Measurements from ENCODE around the gene ZNF837.
"Not testable (repeated sequence)": the region's sequence is repeated elsewhere in the genome, so short reads cannot be mapped to it uniquely, and the experiment has no call there.

The ZNF837 gene

GRCh38 chr19:58350871-58351557 is 29.8 kb downstream of the ZNF837 start:
- peaks cover 3% of the 10 kb centered on the region for H3K36me3 ChIP-seq (ENCODE audit: control insufficient read depth, insufficient read depth, low read length)
- H3K9me3 ChIP-seq (ENCODE audit: control insufficient read depth, insufficient read depth, low read length) = no peaks in the 10 kb centered on the region
- no peak overlapping the region for H3K9ac ChIP-seq (ENCODE audit: low read depth, low read length)
- no peaks in the 10 kb centered on the region for H3K4me1 ChIP-seq (ENCODE audit: control insufficient read depth, insufficient read depth, low read length)
- H3K4me3 ChIP-seq (ENCODE audit: low read depth, low read length) = no peak overlapping the region
- peaks cover 7% of the 10 kb centered on the region for H3K27me3 ChIP-seq (ENCODE audit: control insufficient read depth, insufficient read depth, low read length)

DNA sequence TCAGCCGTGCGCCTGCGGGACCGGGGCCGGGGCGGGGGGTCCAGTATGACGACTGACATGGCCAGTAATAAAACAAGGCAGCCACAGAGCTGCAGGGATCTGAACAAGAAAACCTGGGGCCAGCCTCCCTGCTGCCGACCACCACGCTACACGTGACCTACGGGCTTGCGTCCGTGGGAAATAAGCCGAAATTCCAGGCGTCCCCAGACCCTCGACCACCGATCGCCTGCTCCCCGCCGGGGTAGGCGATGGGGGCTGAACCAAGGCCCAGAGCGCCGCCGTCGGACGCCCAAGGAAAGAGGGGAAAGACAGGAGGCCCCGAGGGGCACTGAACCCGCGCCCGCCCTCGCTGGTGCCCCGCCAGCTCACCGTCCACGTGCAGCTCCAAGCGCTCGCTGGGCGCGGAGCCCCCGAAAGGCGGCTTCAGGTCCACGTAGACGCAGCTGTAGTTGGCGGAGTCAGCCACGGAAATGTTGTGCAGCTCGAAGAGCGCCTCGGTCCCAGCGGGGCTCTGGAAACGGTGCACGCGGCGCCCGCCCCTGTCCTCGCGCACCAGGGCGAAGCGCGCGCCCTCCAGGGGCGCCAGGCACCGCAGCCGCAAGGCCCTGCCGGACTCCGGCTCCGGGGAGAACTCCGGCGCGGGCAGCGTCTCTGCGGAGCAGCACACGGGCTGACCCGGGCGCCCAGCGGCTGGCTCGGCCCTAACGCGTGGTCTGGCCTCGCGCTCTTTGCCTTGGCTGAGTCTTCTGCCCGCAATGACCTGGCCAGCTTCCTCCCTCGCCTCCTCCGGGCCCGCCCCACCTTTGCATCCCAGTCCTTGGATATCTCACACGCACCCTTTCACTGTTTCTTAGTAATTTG is 30.6 kb downstream of the ZNF837 start:
- peaks cover 3% of the 10 kb centered on the region for H3K36me3 ChIP-seq (ENCODE audit: control insufficient read depth, insufficient read depth, low read length)
- H3K27me3 ChIP-seq (ENCODE audit: control insufficient read depth, insufficient read depth, low read length) = peaks cover 7% of the 10 kb centered on the region
- H3K4me3 ChIP-seq (ENCODE audit: low read depth, low read length) = no peak overlapping the region
- no peak overlapping the region for H3K9ac ChIP-seq (ENCODE audit: low read depth, low read length)
- H3K4me1 ChIP-seq (ENCODE audit: control insufficient read depth, insufficient read depth, low read length) = no peaks in the 10 kb centered on the region
- H3K9me3 ChIP-seq (ENCODE audit: control insufficient read depth, insufficient read depth, low read length) = no peaks in the 10 kb centered on the region

GRCh38 chr19:58349590-58349989 is 31.2 kb downstream of the ZNF837 start:
- no peaks in the 10 kb centered on the region for H3K9me3 ChIP-seq (ENCODE audit: control insufficient read depth, insufficient read depth, low read length)
- H3K9ac ChIP-seq (ENCODE audit: low read depth, low read length) = no peak overlapping the region
- peaks cover 3% of the 10 kb centered on the region for H3K36me3 ChIP-seq (ENCODE audit: control insufficient read depth, insufficient read depth, low read length)
- peaks cover 7% of the 10 kb centered on the region for H3K27me3 ChIP-seq (ENCODE audit: control insufficient read depth, insufficient read depth, low read length)
- H3K4me3 ChIP-seq (ENCODE audit: low read depth, low read length) = no peak overlapping the region
- no peaks in the 10 kb centered on the region for H3K4me1 ChIP-seq (ENCODE audit: control insufficient read depth, insufficient read depth, low read length)

DNA sequence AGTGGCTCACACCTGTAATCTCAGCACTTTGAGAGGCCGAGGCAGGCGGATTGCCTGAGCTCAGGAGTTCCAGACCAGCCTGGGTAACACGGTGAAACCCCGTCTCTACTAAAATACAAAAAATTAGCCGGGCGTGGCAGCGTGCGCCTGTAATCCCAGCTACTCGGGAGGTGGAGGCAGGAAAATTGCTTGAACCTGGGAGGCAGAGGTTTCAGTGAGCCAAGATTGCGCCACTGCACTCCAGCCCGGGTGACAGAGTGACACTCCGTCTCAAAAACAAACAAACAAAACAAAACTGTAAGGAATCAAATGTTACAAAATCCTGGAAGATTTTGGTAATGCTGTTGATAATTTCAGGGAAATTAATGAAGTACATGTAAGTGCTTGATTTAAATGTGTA is 32.8 kb downstream of the ZNF837 start:
- H3K9me3 ChIP-seq (ENCODE audit: control insufficient read depth, insufficient read depth, low read length); H3K36me3 ChIP-seq (ENCODE audit: control insufficient read depth, insufficient read depth, low read length); H3K27me3 ChIP-seq (ENCODE audit: control insufficient read depth, insufficient read depth, low read length); H3K4me1 ChIP-seq (ENCODE audit: control insufficient read depth, insufficient read depth, low read length): not testable (repeated sequence)
- Histone ChIP-seq H3K4me3 (ENCODE audit: low read depth, low read length) (peak overlapping the region; percentile 71), H3K9ac (ENCODE audit: low read depth, low read length) (peak overlapping the region; percentile 66)

GRCh38 chr19:58346961-58347929 is 33.6 kb downstream of the ZNF837 start:
- Histone ChIP-seq H3K36me3 (ENCODE audit: control insufficient read depth, insufficient read depth, low read length) (no peaks in the 10 kb centered on the region), H3K9me3 (ENCODE audit: control insufficient read depth, insufficient read depth, low read length) (no peaks in the 10 kb centered on the region), H3K9ac (ENCODE audit: low read depth, low read length) (peak overlapping the region; percentile 66), H3K4me1 (ENCODE audit: control insufficient read depth, insufficient read depth, low read length) (no peaks in the 10 kb centered on the region), H3K4me3 (ENCODE audit: low read depth, low read length) (peak overlapping the region; percentile 80), H3K27me3 (ENCODE audit: control insufficient read depth, insufficient read depth, low read length) (peaks cover 7% of the 10 kb centered on the region)

- H3K9me3 ChIP-seq (ENCODE audit: control insufficient read depth, insufficient read depth, low read length) = no peaks in the 10 kb centered on the region
- no peaks in the 10 kb centered on the region for H3K36me3 ChIP-seq (ENCODE audit: control insufficient read depth, insufficient read depth, low read length)
- no peaks in the 10 kb centered on the region for H3K4me1 ChIP-seq (ENCODE audit: control insufficient read depth, insufficient read depth, low read length)
- H3K4me3 ChIP-seq (ENCODE audit: low read depth, low read length) = no peak overlapping the region
- no peak overlapping the region for H3K9ac ChIP-seq (ENCODE audit: low read depth, low read length)
- peaks cover 7% of the 10 kb centered on the region for H3K27me3 ChIP-seq (ENCODE audit: control insufficient read depth, insufficient read depth, low read length)
Measured at GRCh38 chr19:58345558-58345957, 35.3 kb downstream of the ZNF837 start.

GRCh38 chr19:58338825-58339558 is 41.8 kb downstream of the ZNF837 start:
- Histone ChIP-seq H3K9me3 (ENCODE audit: control insufficient read depth, insufficient read depth, low read length) (no peaks in the 10 kb centered on the region), H3K4me3 (ENCODE audit: low read depth, low read length) (no peak overlapping the region), H3K9ac (ENCODE audit: low read depth, low read length) (no peak overlapping the region), H3K36me3 (ENCODE audit: control insufficient read depth, insufficient read depth, low read length) (peaks cover 4% of the 10 kb centered on the region), H3K27me3 (ENCODE audit: control insufficient read depth, insufficient read depth, low read length) (no peaks in the 10 kb centered on the region), H3K4me1 (ENCODE audit: control insufficient read depth, insufficient read depth, low read length) (no peaks in the 10 kb centered on the region)

DNA sequence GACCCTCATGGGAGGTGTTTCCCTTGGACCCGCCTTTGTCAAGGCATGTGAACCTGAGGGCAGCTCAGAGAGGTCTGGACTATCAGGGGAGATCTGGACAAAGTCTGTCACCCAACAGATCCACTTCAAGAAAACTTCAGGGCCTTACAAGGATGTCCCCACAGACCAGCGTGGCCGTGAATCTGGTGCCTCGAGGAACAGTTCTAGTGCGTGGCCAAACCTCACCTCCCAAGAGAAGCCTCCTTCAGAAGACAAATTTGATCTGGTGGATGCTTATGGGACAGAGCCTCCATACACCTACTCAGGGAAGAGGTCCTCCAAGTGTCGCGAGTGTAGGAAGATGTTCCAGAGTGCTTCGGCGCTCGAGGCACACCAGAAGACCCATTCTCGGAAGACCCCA is 42.5 kb downstream of the ZNF837 start:
- Histone ChIP-seq H3K4me3 (ENCODE audit: low read depth, low read length) (no peak overlapping the region), H3K4me1 (ENCODE audit: control insufficient read depth, insufficient read depth, low read length) (no peaks in the 10 kb centered on the region), H3K9ac (ENCODE audit: low read depth, low read length) (no peak overlapping the region), H3K27me3 (ENCODE audit: control insufficient read depth, insufficient read depth, low read length) (no peaks in the 10 kb centered on the region), H3K9me3 (ENCODE audit: control insufficient read depth, insufficient read depth, low read length) (no peaks in the 10 kb centered on the region), H3K36me3 (ENCODE audit: control insufficient read depth, insufficient read depth, low read length) (peaks cover 4% of the 10 kb centered on the region)

GRCh38 chr19:58336820-58337219 is 44.0 kb downstream of the ZNF837 start:
- Histone ChIP-seq H3K9ac (ENCODE audit: low read depth, low read length) (no peak overlapping the region), H3K36me3 (ENCODE audit: control insufficient read depth, insufficient read depth, low read length) (peaks cover 4% of the 10 kb centered on the region), H3K4me1 (ENCODE audit: control insufficient read depth, insufficient read depth, low read length) (no peaks in the 10 kb centered on the region), H3K4me3 (ENCODE audit: low read depth, low read length) (no peak overlapping the region), H3K9me3 (ENCODE audit: control insufficient read depth, insufficient read depth, low read length) (no peaks in the 10 kb centered on the region), H3K27me3 (ENCODE audit: control insufficient read depth, insufficient read depth, low read length) (no peaks in the 10 kb centered on the region)

DNA sequence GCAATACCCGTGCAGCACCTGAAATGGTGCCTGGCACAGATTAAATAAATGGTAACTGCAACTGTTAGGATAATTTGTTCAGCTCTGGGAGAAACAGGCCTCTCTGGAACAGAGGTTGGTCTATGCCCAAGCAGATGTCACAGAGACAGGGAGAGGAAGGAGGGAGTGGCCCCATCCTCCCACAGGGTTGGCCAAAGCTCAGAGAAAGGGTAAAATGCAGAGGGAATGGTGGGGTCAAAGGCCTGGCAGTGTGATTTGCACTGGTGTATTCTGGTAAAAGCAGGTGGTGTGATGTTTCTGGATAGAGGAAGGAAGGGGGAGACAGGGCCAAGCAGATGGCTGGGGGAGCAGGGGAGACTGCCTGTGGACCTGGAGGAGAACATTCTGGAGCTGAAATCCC is 44.6 kb downstream of the ZNF837 start:
- Histone ChIP-seq H3K36me3 (ENCODE audit: control insufficient read depth, insufficient read depth, low read length) (peaks cover 4% of the 10 kb centered on the region), H3K4me3 (ENCODE audit: low read depth, low read length) (no peak overlapping the region), H3K4me1 (ENCODE audit: control insufficient read depth, insufficient read depth, low read length) (no peaks in the 10 kb centered on the region), H3K9me3 (ENCODE audit: control insufficient read depth, insufficient read depth, low read length) (no peaks in the 10 kb centered on the region), H3K27me3 (ENCODE audit: control insufficient read depth, insufficient read depth, low read length) (no peaks in the 10 kb centered on the region), H3K9ac (ENCODE audit: low read depth, low read length) (no peak overlapping the region)

- Histone ChIP-seq H3K4me3 (ENCODE audit: low read depth, low read length) (no peak overlapping the region), H3K9me3 (ENCODE audit: control insufficient read depth, insufficient read depth, low read length) (no peaks in the 10 kb centered on the region), H3K36me3 (ENCODE audit: control insufficient read depth, insufficient read depth, low read length) (peaks cover 4% of the 10 kb centered on the region), H3K27me3 (ENCODE audit: control insufficient read depth, insufficient read depth, low read length) (no peaks in the 10 kb centered on the region), H3K9ac (ENCODE audit: low read depth, low read length) (no peak overlapping the region), H3K4me1 (ENCODE audit: control insufficient read depth, insufficient read depth, low read length) (no peaks in the 10 kb centered on the region)
Measured at GRCh38 chr19:58335630-58336029, 45.2 kb downstream of the ZNF837 start.

Data from iPS-15b (cell line).